Left lung (tissue), 10 donors: ENCODE data around the gene CELF4. TPM values are rescaled to one million over a fixed set of nuclear protein-coding genes. Genes with fewer than 3 reads are reported as not detected.
A peak's percentile ranks its signal among the peaks of the same experiment; 100 is the strongest.

ENCODE experiments used
- ATAC-seq: fragments of 200-7000 bp; cut with Tn5 transposase; one replicate; pipeline ENCODE4 v1.9.1; 2020; ENCODE audit warnings: moderate library complexity
- DNase-seq, 4 donors: peaks; one replicate each; pipeline ENCODE4 v3.0.0-alpha.2; 2013 to 2020
- H3K27ac ChIP-seq, 2 donors: fragments of 200-600 bp; sonication (generic) in 1 of 2; one replicate each; pipeline versions ENCODE4 v1.5.0 to v1.8.0; 2020 to 2021
- H3K27me3 ChIP-seq, 2 donors: fragments of 200-600 bp; sonication (generic) in 1 of 2; one replicate each; pipeline versions ENCODE4 v1.5.0 to v1.8.0; 2020 to 2021
- H3K36me3 ChIP-seq, 2 donors: fragments of 200-600 bp; sonication (generic) in 1 of 2; one replicate each; pipeline versions ENCODE4 v1.5.0 to v1.8.0; 2020 to 2021
- H3K4me1 ChIP-seq, 2 donors: fragments of 200-600 bp; one replicate each; pipeline ENCODE4 v1.8.0; 2021
- H3K4me3 ChIP-seq, 2 donors: fragments of 200-600 bp; sonication (generic) in 1 of 2; one replicate each; pipeline versions ENCODE4 v1.5.0 to v1.8.0; 2020 to 2021; ENCODE audit warnings: mild to moderate bottlenecking in 1 of 2
- H3K9me3 ChIP-seq, 2 donors: fragments of 200-600 bp; sonication (generic) in 1 of 2; one replicate each; pipeline versions ENCODE4 v1.5.0 to v1.8.0; 2020 to 2021
- intact Hi-C, 2 donors: fragments of 100-400 bp; cut with DNase I; formaldehyde crosslinking; loops; one replicate each; pipeline versions ENCODE4 v1.11.2 to v1.14.2; 2022
- polyA plus RNA-seq, 6 donors: library from polyadenylated mRNA; unstranded; fragments of 120-200 nt; gene quantifications; one replicate each; pipeline ENCODE4 v1.2.1, GENCODE V29; 2013; ENCODE audit not compliant: insufficient read length in 6 of 6
- total RNA-seq, 2 donors: library from RNA; stranded (reverse); fragmentation: NEBNext Ultra II Directional; extraction: Animal tissue kit (Norgen Biotek cat#: 25700); gene quantifications; one replicate each; pipeline ENCODE4 v1.2.1, GENCODE V29; 2021
- TF ChIP-seq, protein P1 (sequence below), 2 donors: fragments of 200-600 bp; sonication (generic) in 1 of 2; IDR thresholded peaks; one replicate each; pipeline versions ENCODE4 v1.5.0 to v1.8.0; 2021; ENCODE audit warnings: antibody characterized with exemption in 2 of 2
- donor health status: DM: no; HTN: yes; CAD: no.
- donor health status: DM: no; HTN: no; CAD: no.

CELF4 gene
- total and polyA plus RNA-seq, 8 donors, result 1.1 to 10.3 (median 7.4) TPM

DNA sequence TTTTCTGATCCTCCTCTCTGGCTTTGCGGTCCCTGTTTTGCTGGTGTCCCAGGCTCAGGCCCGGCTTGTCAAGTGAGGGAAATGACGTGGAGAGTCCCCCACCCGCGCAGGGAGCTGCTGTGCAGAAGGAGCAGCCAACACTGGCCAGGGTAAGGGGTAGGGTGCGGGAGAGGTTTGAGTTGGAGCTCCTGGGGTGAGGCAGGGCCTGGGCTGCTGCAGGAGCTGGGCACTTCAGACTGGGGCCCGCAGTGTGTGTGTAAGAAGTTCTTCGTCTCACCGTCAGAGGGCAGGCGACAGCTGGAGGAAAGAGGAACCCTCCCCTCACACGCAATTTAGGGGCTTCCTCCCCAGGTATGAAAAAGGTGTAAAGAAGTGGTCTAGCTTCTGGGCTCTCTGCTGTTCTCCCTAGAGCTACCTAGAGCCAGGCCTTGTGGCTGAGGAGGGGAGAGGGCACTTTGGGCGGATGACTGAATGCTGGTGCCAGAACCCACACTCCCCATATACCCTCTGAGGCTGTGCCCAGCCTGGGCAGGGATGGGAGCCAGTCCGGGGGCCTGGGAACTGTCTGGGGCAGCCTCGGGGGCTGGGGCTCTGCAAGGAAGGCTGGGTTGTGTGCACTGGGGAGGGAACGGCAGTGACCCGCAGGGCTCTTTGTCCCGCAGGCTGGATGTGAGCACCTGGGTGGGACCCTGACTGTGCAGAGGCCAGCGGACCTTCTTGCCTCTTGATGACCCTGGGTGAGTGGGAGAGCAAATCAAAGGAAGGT, 11.8 kb downstream of the CELF4 start:
- Histone ChIP-seq H3K4me3 (no peak overlapping the region), H3K27me3 (peaks cover 0 to 25% of the 10 kb centered on the region in 2 donors), H3K4me1 (no peaks in the 10 kb centered on the region), H3K27ac (no peak overlapping the region), H3K36me3 (no peaks in the 10 kb centered on the region), H3K9me3 (no peaks in the 10 kb centered on the region)
- intact Hi-C loops, result no loop called here
- TF ChIP-seq, protein P1, sequence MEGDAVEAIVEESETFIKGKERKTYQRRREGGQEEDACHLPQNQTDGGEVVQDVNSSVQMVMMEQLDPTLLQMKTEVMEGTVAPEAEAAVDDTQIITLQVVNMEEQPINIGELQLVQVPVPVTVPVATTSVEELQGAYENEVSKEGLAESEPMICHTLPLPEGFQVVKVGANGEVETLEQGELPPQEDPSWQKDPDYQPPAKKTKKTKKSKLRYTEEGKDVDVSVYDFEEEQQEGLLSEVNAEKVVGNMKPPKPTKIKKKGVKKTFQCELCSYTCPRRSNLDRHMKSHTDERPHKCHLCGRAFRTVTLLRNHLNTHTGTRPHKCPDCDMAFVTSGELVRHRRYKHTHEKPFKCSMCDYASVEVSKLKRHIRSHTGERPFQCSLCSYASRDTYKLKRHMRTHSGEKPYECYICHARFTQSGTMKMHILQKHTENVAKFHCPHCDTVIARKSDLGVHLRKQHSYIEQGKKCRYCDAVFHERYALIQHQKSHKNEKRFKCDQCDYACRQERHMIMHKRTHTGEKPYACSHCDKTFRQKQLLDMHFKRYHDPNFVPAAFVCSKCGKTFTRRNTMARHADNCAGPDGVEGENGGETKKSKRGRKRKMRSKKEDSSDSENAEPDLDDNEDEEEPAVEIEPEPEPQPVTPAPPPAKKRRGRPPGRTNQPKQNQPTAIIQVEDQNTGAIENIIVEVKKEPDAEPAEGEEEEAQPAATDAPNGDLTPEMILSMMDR (IDR thresholded peaks at IDR 0.05), result no peak
- ATAC-seq (peak; percentile 25), DNase-seq (no peak)

DNA sequence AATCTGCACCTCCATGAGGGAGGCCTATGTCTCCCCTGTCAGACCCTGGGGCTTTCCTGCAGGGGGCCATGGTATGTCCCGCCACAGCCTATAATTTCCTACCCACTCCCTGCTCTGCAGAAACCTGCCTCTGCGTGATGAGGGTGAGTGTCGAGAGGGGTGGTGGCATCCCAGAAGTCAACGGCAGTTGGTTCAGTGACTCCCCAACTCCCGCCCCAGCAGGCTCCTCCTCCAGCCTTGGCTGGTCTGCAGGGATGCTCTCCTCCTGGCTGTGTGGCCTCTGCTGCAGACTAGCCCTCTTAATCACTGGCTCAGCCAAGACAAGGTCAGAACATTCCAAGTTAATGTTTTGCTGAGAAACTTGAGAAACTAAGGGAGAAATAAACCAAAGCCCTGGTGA, 13.3 kb downstream of the CELF4 start:
- Histone ChIP-seq H3K27me3 (peaks cover 0 to 25% of the 10 kb centered on the region in 2 donors), H3K4me1 (no peaks in the 10 kb centered on the region), H3K27ac (no peak overlapping the region), H3K9me3 (no peaks in the 10 kb centered on the region), H3K36me3 (no peaks in the 10 kb centered on the region), H3K4me3 (no peak overlapping the region)
- intact Hi-C loops, result no loop called here
- ATAC-seq (no peak), DNase-seq (no peak)
- TF ChIP-seq, protein P1 (IDR thresholded peaks at IDR 0.05), result no peak

GRCh38 chr18:37551846-37552245, 13.8 kb downstream of the CELF4 start:
- Histone ChIP-seq H3K9me3 (no peaks in the 10 kb centered on the region), H3K4me1 (no peaks in the 10 kb centered on the region), H3K27me3 (peaks cover 0 to 25% of the 10 kb centered on the region in 2 donors), H3K27ac (no peak overlapping the region), H3K36me3 (no peaks in the 10 kb centered on the region), H3K4me3 (no peak overlapping the region)
- intact Hi-C loops, result no loop called here
- TF ChIP-seq, protein P1 (IDR thresholded peaks at IDR 0.05), result no peak
- no peak for DNase-seq
- no peak for ATAC-seq

DNA sequence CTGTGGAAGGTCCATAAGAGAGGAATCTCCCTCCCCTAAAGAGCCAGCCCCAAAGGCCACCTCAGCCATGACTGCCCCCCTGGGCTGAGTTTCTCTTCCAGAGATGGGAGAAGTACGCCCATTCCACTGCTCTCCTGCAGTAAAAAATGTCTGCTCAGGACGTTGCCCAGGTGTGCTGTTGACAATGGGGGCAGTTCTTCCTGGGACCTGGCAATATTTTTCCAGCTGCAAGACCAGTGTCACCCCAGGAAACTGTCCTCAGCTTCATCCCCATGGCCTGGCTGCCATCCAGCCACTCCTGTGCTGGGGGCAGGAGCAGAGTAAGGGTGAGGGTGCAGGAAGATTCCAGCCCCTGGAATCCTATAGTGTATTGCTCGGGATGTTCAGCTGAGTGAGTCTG, 14.3 kb downstream of the CELF4 start:
- H3K4me3 ChIP-seq, result no peak overlapping the region
- DNase-seq, result no peak
- H3K27me3 ChIP-seq, result peaks cover 0 to 25% of the 10 kb centered on the region in 2 donors
- intact Hi-C loops, result no loop called here
- no peaks in the 10 kb centered on the region for H3K9me3 ChIP-seq
- TF ChIP-seq, protein P1 (IDR thresholded peaks at IDR 0.05), result no peak
- H3K36me3 ChIP-seq, result no peaks in the 10 kb centered on the region
- no peaks in the 10 kb centered on the region for H3K4me1 ChIP-seq
- ATAC-seq, result no peak
- H3K27ac ChIP-seq, result no peak overlapping the region

DNA sequence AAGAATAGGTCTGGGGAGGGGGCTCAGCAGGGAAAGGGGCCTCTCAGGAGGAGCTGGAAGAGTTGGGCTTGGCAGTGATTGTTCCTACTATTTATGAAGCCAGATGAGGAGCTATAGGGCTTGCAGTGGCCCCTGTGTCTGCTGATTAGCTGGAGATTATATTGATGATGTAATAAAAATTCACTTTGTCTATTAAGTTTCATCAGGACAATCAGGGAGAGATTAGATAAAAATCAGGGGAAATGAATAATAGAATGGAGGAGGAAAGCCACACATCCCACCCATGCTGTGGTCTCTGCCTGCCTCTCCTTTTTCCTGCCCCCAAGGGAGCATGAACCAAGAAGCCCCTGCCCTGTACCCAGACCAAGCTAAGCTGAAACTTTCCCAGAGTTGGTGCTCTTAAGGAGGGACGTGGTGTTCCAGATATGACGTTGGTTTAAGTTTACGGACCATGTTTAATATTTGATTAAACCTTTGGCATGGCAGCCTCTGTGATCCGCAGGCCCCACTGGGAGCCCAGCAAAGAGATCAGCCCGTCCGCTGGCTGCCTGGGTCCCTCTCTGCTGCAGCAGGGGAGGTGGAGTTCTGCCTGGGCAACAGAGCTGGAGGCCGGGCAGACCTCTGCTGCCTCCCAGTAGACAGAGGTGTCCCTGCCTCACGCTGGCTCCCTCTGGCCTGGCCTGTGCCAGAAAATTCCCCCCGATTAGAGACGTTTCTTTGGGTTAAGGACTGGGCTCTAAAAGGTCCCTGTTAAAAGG, 15.3 kb downstream of the CELF4 start:
- H3K4me1 ChIP-seq, result no peaks in the 10 kb centered on the region
- no peak for ATAC-seq
- H3K27ac ChIP-seq, result no peak overlapping the region
- intact Hi-C loops, result no loop called here
- H3K36me3 ChIP-seq, result no peaks in the 10 kb centered on the region
- no peak overlapping the region for H3K4me3 ChIP-seq
- no peak for DNase-seq
- no peaks in the 10 kb centered on the region for H3K9me3 ChIP-seq
- H3K27me3 ChIP-seq, result peaks cover 0 to 25% of the 10 kb centered on the region in 2 donors
- TF ChIP-seq, protein P1 (IDR thresholded peaks at IDR 0.05), result no peak
